ENCODE measurements around the gene RYR2.

DNA sequence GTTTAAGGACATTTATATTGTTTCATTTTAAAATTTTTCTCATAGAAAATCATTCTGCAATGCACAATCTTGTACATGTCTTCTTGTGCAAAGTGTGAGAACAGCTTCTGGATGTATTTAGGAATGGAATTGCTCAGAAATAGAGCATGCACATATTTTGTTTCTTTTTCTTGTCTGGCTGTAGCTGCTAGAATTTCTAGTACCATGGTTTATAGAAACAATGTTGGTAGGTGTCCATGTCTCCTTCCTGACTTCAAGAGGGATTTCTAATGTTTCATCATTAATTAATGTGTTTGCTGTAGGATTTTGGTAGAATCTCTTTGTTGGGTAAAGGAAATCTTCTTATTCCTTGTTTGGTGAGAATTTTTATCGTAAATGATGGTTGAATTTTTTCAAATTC is 99.0 kb downstream of the RYR2 start:
- TF ChIP-seq, protein P1, sequence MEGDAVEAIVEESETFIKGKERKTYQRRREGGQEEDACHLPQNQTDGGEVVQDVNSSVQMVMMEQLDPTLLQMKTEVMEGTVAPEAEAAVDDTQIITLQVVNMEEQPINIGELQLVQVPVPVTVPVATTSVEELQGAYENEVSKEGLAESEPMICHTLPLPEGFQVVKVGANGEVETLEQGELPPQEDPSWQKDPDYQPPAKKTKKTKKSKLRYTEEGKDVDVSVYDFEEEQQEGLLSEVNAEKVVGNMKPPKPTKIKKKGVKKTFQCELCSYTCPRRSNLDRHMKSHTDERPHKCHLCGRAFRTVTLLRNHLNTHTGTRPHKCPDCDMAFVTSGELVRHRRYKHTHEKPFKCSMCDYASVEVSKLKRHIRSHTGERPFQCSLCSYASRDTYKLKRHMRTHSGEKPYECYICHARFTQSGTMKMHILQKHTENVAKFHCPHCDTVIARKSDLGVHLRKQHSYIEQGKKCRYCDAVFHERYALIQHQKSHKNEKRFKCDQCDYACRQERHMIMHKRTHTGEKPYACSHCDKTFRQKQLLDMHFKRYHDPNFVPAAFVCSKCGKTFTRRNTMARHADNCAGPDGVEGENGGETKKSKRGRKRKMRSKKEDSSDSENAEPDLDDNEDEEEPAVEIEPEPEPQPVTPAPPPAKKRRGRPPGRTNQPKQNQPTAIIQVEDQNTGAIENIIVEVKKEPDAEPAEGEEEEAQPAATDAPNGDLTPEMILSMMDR (IDR thresholded peaks at IDR 0.05): no peak
- TF ChIP-seq POLR2A (IDR thresholded peaks at IDR 0.05): no peak
